GM12872 (cell line): ENCODE results near the gene IGF2BP2.

Experiments
- CTCF ChIP-seq: IDR thresholded peaks from 3 replicates; pipeline ENCODE4 v1.5.1; 2011; ENCODE audit warnings: low read depth, mild to moderate bottlenecking, low read length, moderate library complexity; ENCODE audit not compliant: insufficient read depth

The IGF2BP2 gene

GRCh38 chr3:185851046-185851445 lies 26.2 kb upstream of the IGF2BP2 start:
- no peak for TF ChIP-seq CTCF

GRCh38 chr3:185847506-185847905 lies 22.7 kb upstream of the IGF2BP2 start:
- TF ChIP-seq CTCF = no peak

- no peak for TF ChIP-seq CTCF
Measured at GRCh38 chr3:185846037-185846436, 21.2 kb upstream of the IGF2BP2 start.

GRCh38 chr3:185844051-185844450 lies 19.2 kb upstream of the IGF2BP2 start:
- no peak for TF ChIP-seq CTCF

GRCh38 chr3:185843635-185844034 lies 18.8 kb upstream of the IGF2BP2 start:
- no peak for TF ChIP-seq CTCF

GRCh38 chr3:185843126-185843525 lies 18.3 kb upstream of the IGF2BP2 start:
- TF ChIP-seq CTCF = no peak

- TF ChIP-seq CTCF = no peak
Measured at GRCh38 chr3:185842241-185842640, 17.4 kb upstream of the IGF2BP2 start.

GRCh38 chr3:185837414-185837813 lies 12.6 kb upstream of the IGF2BP2 start:
- TF ChIP-seq CTCF = no peak
